Liver (tissue), 3 donors: ENCODE data around the gene SPRR4.

Experiments used
- ATF3 ChIP-seq: IDR thresholded peaks from 2 replicates; pipeline ENCODE4 v1.6.1; 2016; ENCODE audit warnings: antibody characterized with exemption
- CTCF ChIP-seq: fragments of 150-350 bp; IDR thresholded peaks from 2 replicates; pipeline ENCODE4 v1.5.1; 2017; ENCODE audit warnings: improper control_type of control experiment, low read depth, low read length; ENCODE audit not compliant: missing input control
- EGR1 ChIP-seq, 2 donors: IDR thresholded peaks; 2 replicates each; pipeline ENCODE4 v1.6.1; 2016 to 2018; ENCODE audit warnings: antibody characterized with exemption in 2 of 2, low read depth in 2 of 2
- FOXA2 ChIP-seq: IDR thresholded peaks from 2 replicates; pipeline ENCODE4 v1.6.1; 2016; ENCODE audit warnings: antibody characterized with exemption
- GABPA ChIP-seq, 2 donors: IDR thresholded peaks in 1 of 2; conservative IDR thresholded peaks in 1 of 2; 2 replicates each; pipeline ENCODE4 v1.6.1; 2016; ENCODE audit warnings: antibody characterized with exemption in 2 of 2, mild to moderate bottlenecking in 1 of 2, moderate library complexity in 1 of 2
- HNF4G ChIP-seq: IDR thresholded peaks from 2 replicates; pipeline ENCODE4 v1.6.1; 2016; ENCODE audit warnings: antibody characterized with exemption
- JUND ChIP-seq, 2 donors: IDR thresholded peaks; 2 replicates each; pipeline ENCODE4 v1.6.1; 2016; ENCODE audit warnings: antibody characterized with exemption in 2 of 2
- MAX ChIP-seq: IDR thresholded peaks from 2 replicates; pipeline ENCODE4 v1.6.1; 2016; ENCODE audit warnings: antibody characterized with exemption
- NR2F2 ChIP-seq: IDR thresholded peaks from 2 replicates; pipeline ENCODE4 v1.6.1; 2016; ENCODE audit warnings: antibody characterized with exemption
- REST ChIP-seq: IDR thresholded peaks from 2 replicates; pipeline ENCODE4 v1.6.1; 2016; ENCODE audit warnings: antibody characterized with exemption, mild to moderate bottlenecking
- RXRA ChIP-seq, 2 donors: IDR thresholded peaks; 2 replicates each; pipeline ENCODE4 v1.6.1; 2017 to 2018; ENCODE audit warnings: antibody characterized with exemption in 2 of 2, mild to moderate bottlenecking in 1 of 2
- SP1 ChIP-seq: IDR thresholded peaks from 2 replicates; pipeline ENCODE4 v1.6.1; 2018; ENCODE audit warnings: antibody characterized with exemption, mild to moderate bottlenecking
- YY1 ChIP-seq: IDR thresholded peaks from 2 replicates; pipeline ENCODE4 v1.6.1; 2016; ENCODE audit warnings: antibody characterized with exemption, mild to moderate bottlenecking
- ZBTB33 ChIP-seq: IDR thresholded peaks from 2 replicates; pipeline ENCODE4 v1.6.1; 2016; ENCODE audit warnings: antibody characterized with exemption
- donor health status: healthy.
- donor health status: healthy.

- TF ChIP-seq CTCF = no peak
- TF ChIP-seq RXRA (IDR thresholded peaks at IDR 0.05) = peak in 1 of 2 donors; percentile 43
- TF ChIP-seq REST = no peak
- no peak for TF ChIP-seq FOXA2
- no peak for TF ChIP-seq ZBTB33
- no peak for TF ChIP-seq GABPA (IDR thresholded peaks at IDR 0.05 in 1 of 2, conservative IDR thresholded peaks at IDR 0.05 in 1 of 2)
- TF ChIP-seq EGR1 (IDR thresholded peaks at IDR 0.05; ENCODE audit: low read depth in 2 of 2) = no peak
- TF ChIP-seq NR2F2 = no peak
- TF ChIP-seq YY1 = no peak
- TF ChIP-seq SP1 = no peak
- no peak for TF ChIP-seq MAX
- TF ChIP-seq JUND (IDR thresholded peaks at IDR 0.05) = no peak
- no peak for TF ChIP-seq HNF4G
- TF ChIP-seq ATF3 = no peak
Observed at GRCh38 chr1:152959273-152959672, 11.2 kb upstream of the SPRR4 start.
